GM10847 (cell line): ENCODE data around the gene NBAS.

Experiments used
- POLR2A ChIP-seq: IDR thresholded peaks from 2 replicates; pipeline ENCODE4 v1.6.1; 2011; ENCODE audit not compliant: insufficient read length; ENCODE audit errors: extremely low read depth

Gene NBAS

GRCh38 chr2:15595936-15596335 is 34.8 kb upstream of the NBAS start:
- TF ChIP-seq POLR2A = no peak

- TF ChIP-seq POLR2A = no peak
These were observed 34.3 kb upstream of the NBAS start for GRCh38 chr2:15595342-15595905.

GRCh38 chr2:15594291-15595256 is 33.4 kb upstream of the NBAS start:
- TF ChIP-seq POLR2A = no peak

GRCh38 chr2:15593327-15593705 is 32.2 kb upstream of the NBAS start:
- no peak for TF ChIP-seq POLR2A

GRCh38 chr2:15591692-15592463 is 30.7 kb upstream of the NBAS start, which contains the start of gene DDX1:
Gene DDX1, plus strand, starts transcription at chr2:15591868. Its CDS starts 66 bp downstream, at chr2:15591934.
- peak; percentile 85 for TF ChIP-seq POLR2A

- no peak for TF ChIP-seq POLR2A
These were observed 30.2 kb upstream of the NBAS start for GRCh38 chr2:15591373-15591691.

- no peak for TF ChIP-seq POLR2A
These were observed 27.3 kb upstream of the NBAS start for GRCh38 chr2:15588329-15588919.

- TF ChIP-seq POLR2A = no peak
These were observed 23.8 kb upstream of the NBAS start for GRCh38 chr2:15584767-15585469.

GRCh38 chr2:15584316-15584715 is 23.2 kb upstream of the NBAS start:
- TF ChIP-seq POLR2A = no peak

GRCh38 chr2:15583826-15584225 is 22.7 kb upstream of the NBAS start:
- no peak for TF ChIP-seq POLR2A

GRCh38 chr2:15582710-15583357 is 21.7 kb upstream of the NBAS start:
- no peak for TF ChIP-seq POLR2A

- no peak for TF ChIP-seq POLR2A
These were observed 19.3 kb upstream of the NBAS start for GRCh38 chr2:15580451-15580850.

- no peak for TF ChIP-seq POLR2A
These were observed 18.5 kb upstream of the NBAS start for GRCh38 chr2:15579641-15580040.

GRCh38 chr2:15577071-15577735 is 16.1 kb upstream of the NBAS start:
- TF ChIP-seq POLR2A = no peak

GRCh38 chr2:15571729-15572128 is 10.6 kb upstream of the NBAS start:
- TF ChIP-seq POLR2A = no peak
